GM18517 (cell line): ENCODE measurements around the gene ARHGDIA.

Experiments
- ATAC-seq: cut with Tn5 transposase; IDR thresholded peaks from one replicate; pipeline ENCODE4 v1.9.1; 2021; ENCODE audit warnings: mild to moderate bottlenecking, moderate library complexity; ENCODE audit not compliant: unreplicated experiment

The ARHGDIA gene

DNA sequence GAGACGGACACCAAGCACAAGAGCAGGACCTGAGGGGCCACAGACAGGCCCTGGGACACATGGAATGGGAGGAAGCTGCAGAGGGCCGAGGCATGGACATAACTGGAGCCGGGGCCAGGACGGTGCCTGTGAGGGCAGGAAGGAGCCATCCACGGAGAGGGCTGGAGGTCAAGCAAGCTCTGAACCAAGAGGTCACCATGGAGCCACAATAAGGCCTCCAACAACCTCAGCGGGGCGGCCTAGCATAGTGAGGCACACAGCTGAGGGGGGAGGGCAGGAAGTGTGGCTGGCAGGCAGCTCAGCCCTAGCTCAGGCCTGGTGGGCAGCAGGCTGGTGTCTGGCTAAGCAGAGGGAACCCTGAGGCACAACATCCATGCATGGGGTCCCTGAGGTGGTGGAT lies 42.5 kb downstream of the ARHGDIA start:
- no peak for ATAC-seq

DNA sequence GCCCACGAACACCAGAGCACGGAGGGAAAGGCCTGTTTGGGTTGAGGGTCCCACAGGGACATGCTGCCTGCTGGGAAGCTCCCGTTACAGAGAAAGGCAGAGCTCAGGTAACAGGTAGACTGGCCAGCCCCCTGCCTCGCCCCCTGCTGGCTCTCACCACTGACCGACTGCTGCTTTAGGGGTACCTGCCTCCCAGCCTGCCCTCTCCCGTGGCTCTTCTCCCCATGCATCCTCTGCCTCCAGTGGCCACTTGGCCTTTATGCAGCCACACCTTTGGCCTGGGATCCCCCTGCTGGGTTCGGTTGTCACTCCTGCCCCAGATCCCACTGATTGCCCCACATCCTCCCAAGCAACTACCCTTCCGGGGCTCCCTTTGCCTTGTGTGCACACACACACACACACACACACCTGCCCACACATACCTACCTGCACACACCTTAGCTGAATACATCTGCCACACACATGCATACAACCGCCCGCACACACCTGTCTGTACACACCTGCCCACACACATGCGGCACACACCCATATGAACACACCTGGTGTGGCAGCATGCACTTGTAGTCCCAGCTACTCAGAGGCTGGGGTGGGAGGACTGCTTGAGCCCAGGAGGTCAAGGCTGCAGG lies 45.2 kb downstream of the ARHGDIA start:
- ATAC-seq = no peak

DNA sequence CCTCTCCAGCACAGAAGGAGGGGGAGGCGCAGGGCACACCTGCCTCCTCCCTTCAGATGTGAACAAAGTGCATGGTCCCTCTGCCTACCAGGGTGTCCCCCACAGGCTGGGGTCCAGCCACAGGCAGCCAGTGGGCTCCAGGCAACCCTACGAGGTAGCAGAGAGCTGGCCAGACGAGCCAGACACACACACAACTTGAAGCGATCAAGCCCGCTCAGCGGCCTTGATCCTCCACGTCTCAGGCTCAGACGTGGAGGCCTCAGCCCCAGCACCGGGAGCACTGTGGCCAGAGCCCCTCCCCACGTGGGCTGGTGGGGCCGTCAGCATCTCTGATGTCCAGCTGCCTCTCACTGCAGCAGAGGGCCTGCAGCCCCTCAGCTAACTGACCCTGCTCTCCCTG lies 46.5 kb downstream of the ARHGDIA start:
- no peak for ATAC-seq

DNA sequence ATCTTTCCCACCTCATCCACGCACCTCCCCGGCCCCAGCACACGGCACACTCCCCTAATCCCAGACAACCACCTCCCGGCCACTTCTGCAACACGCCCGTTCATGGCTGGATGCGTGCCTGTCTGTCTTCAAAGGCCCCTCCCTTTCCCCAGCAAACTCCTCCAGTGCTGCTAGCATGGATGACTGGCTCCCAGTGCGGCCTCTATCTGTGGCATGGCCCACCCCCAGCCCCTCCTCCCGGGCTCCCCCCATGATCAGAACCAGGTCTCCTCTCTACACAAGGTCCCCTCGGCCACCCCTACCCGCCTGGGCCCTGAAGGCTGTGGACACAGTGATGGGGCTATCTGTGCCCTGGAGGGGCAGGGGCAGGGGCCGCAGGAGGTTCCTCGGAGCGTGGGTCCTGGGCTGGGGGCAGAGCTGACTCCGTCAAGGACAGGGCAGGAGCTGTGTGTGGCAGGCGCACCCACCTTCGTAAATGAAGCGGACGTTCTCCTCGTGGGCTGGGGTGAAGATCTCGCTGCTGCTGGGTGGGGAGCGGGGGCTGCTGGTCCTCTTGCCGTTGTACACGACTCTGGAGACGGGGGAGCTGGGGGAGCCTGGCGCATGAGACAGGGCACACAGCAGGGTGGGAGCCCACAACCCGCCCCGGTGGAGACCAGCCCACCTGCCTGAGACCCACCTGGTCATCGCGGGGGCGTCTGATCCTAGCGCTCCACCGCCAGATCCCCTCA lies 47.2 kb downstream of the ARHGDIA start:
- ATAC-seq = no peak

DNA sequence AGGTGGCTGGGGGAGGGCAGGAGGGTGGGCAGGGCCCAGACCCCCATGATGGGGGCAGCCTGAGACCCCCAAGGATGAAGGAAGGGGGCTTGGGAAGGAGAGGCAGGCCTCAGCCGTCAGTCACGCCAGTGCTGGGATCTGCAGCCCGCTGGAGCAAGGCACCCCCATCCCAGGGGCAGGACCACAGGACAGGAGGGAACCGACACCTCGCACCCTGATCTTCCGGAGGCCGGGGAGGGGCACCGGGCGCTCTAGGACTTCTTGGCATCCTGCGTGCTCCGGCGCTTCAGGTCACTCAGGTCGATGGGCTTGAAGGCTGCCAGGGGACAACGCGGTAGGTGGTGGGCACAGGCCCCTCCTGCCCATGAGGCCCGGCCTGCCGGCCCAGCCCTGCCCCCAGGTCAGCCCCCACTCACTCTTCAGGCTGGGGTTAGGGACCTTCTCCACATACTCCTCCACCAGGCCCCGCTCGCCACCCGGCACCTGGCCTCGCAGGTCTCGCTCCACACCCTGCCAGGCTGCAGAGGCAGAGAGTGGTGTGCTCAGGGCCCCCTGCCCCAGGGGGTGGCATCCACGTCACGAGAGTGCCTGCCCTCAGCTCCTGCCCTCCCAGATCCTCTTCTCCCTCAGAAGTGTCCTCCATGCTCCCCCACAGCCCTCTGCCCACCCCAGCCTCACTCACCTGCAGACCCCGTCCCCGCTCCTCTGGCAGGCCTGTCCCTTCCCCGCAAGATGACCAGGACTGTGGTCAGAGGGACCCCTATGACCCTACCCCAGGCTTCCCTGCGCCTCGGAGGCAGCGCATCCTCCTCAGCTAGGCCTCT lies 47.9 kb downstream of the ARHGDIA start:
- no peak for ATAC-seq

DNA sequence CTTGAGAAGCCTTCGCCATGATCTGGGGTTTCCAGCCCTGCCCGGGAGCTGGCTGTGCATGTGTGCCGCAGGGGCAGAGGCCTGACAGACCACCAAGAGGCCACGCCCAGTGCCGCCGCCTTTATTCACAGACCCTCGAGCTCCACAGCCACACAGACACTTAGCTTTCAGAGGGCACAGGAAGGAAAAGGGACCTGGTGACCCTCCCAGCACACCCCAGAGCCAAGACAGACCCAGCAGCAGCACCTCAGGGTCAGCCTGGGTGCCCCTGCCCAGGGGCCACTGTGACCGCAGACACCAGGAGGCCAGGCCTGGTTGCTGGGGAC lies 48.9 kb downstream of the ARHGDIA start:
- ATAC-seq = no peak

DNA sequence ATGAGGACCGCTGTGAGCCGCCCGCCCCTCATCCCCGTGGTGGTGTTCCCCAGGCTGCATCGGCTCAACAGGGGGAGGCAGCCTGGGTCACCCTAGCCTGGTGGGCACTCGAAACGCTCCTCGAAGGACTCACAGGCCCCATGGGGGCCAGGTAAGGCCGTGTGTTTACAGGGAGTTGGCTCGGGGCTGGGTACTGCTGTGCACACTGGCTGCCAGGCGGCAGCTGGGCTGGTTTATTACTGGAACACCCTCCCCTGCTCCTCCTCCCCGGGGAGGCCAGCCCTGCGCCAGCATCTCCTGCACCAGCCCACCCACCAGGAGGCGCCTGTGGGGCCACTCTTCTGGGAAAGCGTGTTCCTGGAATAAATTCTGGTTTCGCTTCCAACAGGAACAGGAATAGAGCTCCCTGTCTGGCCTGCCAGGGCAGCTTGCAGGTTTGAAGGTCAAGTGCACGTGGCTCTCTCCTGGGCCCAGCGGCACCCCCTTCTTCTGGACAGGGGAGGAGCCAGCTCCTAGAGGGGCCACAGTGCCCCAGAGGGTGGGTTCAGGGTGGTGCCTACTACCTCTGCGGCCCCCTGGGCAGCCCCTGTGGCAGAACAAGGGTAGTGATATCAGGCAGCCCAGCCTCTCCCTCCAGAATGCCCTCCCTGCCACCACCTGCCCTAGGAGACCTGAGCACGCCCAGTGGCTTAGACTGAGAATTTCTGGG lies 49.4 kb downstream of the ARHGDIA start:
- no peak for ATAC-seq

DNA sequence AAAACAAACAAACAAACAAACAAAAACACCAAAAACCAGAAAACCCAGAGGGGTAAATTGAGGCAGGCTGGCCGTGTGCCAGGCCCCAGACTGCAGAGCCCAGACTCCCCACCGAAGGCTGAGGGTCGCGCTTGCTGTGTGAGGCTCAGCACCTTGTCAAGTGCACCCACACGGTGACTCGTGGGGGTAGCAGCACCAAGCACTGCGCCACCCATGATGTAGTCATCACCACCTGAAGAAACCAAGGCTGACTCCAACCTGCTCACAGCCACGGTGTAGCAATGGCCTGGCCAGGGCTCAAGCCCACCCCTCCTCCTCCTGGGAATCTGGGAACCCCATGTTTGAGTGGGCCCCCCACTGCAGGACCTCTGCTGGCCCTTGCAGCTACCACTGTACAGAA lies 50.0 kb downstream of the ARHGDIA start:
- no peak for ATAC-seq

DNA sequence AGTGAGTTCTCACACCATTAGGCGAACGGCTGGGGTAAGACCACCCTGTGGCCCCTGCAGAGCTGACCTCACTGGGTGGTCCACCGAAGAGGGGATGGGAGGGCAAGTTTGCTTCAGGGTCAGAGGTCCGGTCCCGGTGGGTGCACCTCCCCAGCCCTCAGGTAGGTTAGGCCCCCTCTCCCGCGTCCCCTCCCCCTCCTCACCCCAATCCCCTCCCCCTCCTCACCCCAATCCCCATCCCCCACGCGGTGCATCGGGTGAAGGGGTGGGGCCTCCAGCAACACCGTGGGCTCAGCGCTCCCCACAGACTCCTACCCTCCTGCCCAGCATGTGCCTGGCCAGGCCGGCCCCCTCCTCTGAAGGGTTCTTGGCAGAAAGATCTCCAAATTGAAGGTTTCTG lies 51.4 kb downstream of the ARHGDIA start:
- ATAC-seq = no peak

DNA sequence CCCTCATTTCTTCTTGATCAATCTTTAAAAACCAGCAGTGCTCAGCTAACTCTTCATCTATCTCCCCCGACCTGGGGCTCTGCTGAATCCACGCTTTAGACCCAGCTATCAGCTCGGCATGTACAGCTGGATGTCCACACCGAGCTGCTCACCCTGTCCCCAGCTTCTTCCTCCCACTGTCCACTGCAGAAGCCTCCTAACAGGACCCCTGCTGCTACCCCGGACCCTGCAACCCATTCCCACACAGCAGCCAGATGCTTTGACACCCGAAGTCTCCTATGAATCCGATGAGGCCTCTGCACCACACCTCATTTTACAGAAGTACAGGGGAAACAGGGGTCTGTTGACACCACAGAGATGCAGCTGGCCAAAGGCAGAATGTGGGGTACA lies 53.4 kb downstream of the ARHGDIA start:
- no peak for ATAC-seq
